Astrocyte (in vitro differentiated cells and primary cell): ENCODE data around the gene TOR1A. TPM values are rescaled to one million over a fixed set of nuclear protein-coding genes. Genes with fewer than 3 reads are reported as not detected.
A peak's percentile ranks its signal among the peaks of the same experiment; 100 is the strongest.

Experiments used
- DNase-seq: peaks from one replicate; pipeline ENCODE4 v3.0.0-alpha.2; 2010; ENCODE audit warnings: low read depth
- FAIRE-seq: peaks from 2 replicates; lab custom pipeline; 2011; peaks lifted over from hg19 to GRCh38; lab: Jason Lieb, UNC
- H2AFZ ChIP-seq: 2 replicates; pipeline ENCODE4 v1.6.0; 2012; ENCODE audit warnings: low read depth, low read length, inconsistent platforms
- H3K27ac ChIP-seq: 2 replicates; pipeline ENCODE4 v1.5.1; 2011; ENCODE audit warnings: low read depth, low read length, inconsistent platforms
- H3K27me3 ChIP-seq: 2 replicates; pipeline ENCODE4 v1.6.0; 2011; ENCODE audit warnings: low read length, inconsistent platforms; ENCODE audit not compliant: insufficient read depth
- H3K36me3 ChIP-seq: 2 replicates; pipeline ENCODE4 v1.5.1; 2011; ENCODE audit warnings: low read length, inconsistent platforms; ENCODE audit not compliant: insufficient read depth
- H3K4me1 ChIP-seq: 2 replicates; pipeline ENCODE4 v1.5.1; 2011; ENCODE audit warnings: low read length, inconsistent platforms; ENCODE audit not compliant: insufficient read depth
- H3K4me2 ChIP-seq: 2 replicates; pipeline ENCODE4 v1.6.0; 2012; ENCODE audit warnings: low read length, inconsistent platforms
- H3K4me3 ChIP-seq: 2 replicates; pipeline ENCODE4 v1.5.1; 2011; ENCODE audit warnings: low read depth, mild to moderate bottlenecking, low read length, inconsistent platforms; ENCODE audit not compliant: insufficient read depth
- H3K79me2 ChIP-seq: 2 replicates; pipeline ENCODE4 v1.6.0; 2012; ENCODE audit warnings: mild to moderate bottlenecking, low read length, inconsistent platforms; ENCODE audit not compliant: insufficient read depth
- H3K9ac ChIP-seq: 2 replicates; pipeline ENCODE4 v1.6.0; 2012; ENCODE audit warnings: mild to moderate bottlenecking, low read length, inconsistent platforms
- H3K9me3 ChIP-seq: 2 replicates; pipeline ENCODE4 v1.5.1; 2012; ENCODE audit warnings: low read depth, mild to moderate bottlenecking, low read length, inconsistent platforms; ENCODE audit not compliant: insufficient read depth
- H4K20me1 ChIP-seq: 2 replicates; pipeline ENCODE4 v1.6.0; 2012; ENCODE audit warnings: low read length, inconsistent platforms; ENCODE audit not compliant: insufficient read depth
- H3K27ac Mint-ChIP-seq: one replicate; pipeline ENCODE4 v1.8.0; 2021; ENCODE audit warnings: mild to moderate bottlenecking, mixed read lengths; ENCODE audit not compliant: unreplicated experiment
- H3K27me3 Mint-ChIP-seq: one replicate; pipeline ENCODE4 v1.8.0; 2021; ENCODE audit warnings: low read depth, mixed read lengths; ENCODE audit not compliant: unreplicated experiment
- H3K36me3 Mint-ChIP-seq: one replicate; pipeline ENCODE4 v1.8.0; 2021; ENCODE audit warnings: low read depth, mixed read lengths; ENCODE audit not compliant: unreplicated experiment
- H3K4me1 Mint-ChIP-seq: one replicate; pipeline ENCODE4 v1.8.0; 2021; ENCODE audit warnings: low read depth, mixed read lengths; ENCODE audit not compliant: unreplicated experiment
- H3K4me3 Mint-ChIP-seq: one replicate; pipeline ENCODE4 v1.8.0; 2021; ENCODE audit warnings: mild to moderate bottlenecking, moderate library complexity, mixed read lengths; ENCODE audit not compliant: unreplicated experiment
- H3K9me3 Mint-ChIP-seq: one replicate; pipeline ENCODE4 v1.8.0; 2021; ENCODE audit warnings: mild to moderate bottlenecking, mixed read lengths; ENCODE audit not compliant: unreplicated experiment
- CTCF ChIP-seq: IDR thresholded peaks from 2 replicates; pipeline ENCODE4 v1.5.1; 2011; ENCODE audit warnings: low read depth, mild to moderate bottlenecking, inconsistent platforms, low read length, moderate library complexity; ENCODE audit not compliant: insufficient read depth
- EZH2 ChIP-seq: IDR thresholded peaks from 2 replicates; pipeline ENCODE4 v1.6.1; 2012; ENCODE audit warnings: mild to moderate bottlenecking, low read length, inconsistent platforms; ENCODE audit not compliant: insufficient read depth
- total RNA-seq: library from RNA; stranded (reverse); gene quantifications from 2 replicates; pipeline ENCODE4 v1.2.1, GENCODE V29; 2021

TOR1A gene
- total RNA-seq, 1 donor from 2014 or later, result 65.3 TPM

GRCh38 chr9:129803676-129804060 is 20.3 kb downstream of the TOR1A start:
- Histone ChIP-seq H3K4me1 (peaks cover 5% of the 10 kb centered on the region), H3K4me2 (peak overlapping the region; percentile 91), H3K27me3 (no peaks in the 10 kb centered on the region), H3K27ac (no peak overlapping the region), H3K36me3 (peaks cover 4% of the 10 kb centered on the region), H3K79me2 (peaks cover 25% of the 10 kb centered on the region), H2AFZ (peak overlapping the region; percentile 87), H4K20me1 (peaks cover 26% of the 10 kb centered on the region), H3K9ac (peak overlapping the region; percentile 79), H3K4me3 (peak overlapping the region; percentile 71), H3K9me3 (no peaks in the 10 kb centered on the region)
- TF ChIP-seq EZH2, result no peak
- no peak for TF ChIP-seq CTCF
- Mint-ChIP-seq H3K36me3 (peaks cover 8% of the 10 kb centered on the region), H3K4me3 (peak overlapping the region; percentile 85), H3K27me3 (peaks cover 3% of the 10 kb centered on the region), H3K9me3 (no peaks in the 10 kb centered on the region), H3K27ac (peak overlapping the region; percentile 15), H3K4me1 (peaks cover 9% of the 10 kb centered on the region)
- DNase-seq (no peak), FAIRE-seq (no peak)

- Mint-ChIP-seq H3K27me3 (peaks cover 3% of the 10 kb centered on the region), H3K9me3 (no peaks in the 10 kb centered on the region), H3K36me3 (peaks cover 8% of the 10 kb centered on the region), H3K4me3 (peak within 1 kb of the TSS; percentile 85), H3K27ac (peak within 1 kb of the TSS; percentile 87), H3K4me1 (peaks cover 9% of the 10 kb centered on the region)
- TF ChIP-seq CTCF, result no peak
- no peak for TF ChIP-seq EZH2
- DNase-seq (peak; percentile 77), FAIRE-seq (no peak)
- Histone ChIP-seq H3K27ac (peak within 1 kb of the TSS; percentile 47), H3K9ac (peak within 1 kb of the TSS; percentile 79), H3K27me3 (no peaks in the 10 kb centered on the region), H3K9me3 (no peaks in the 10 kb centered on the region), H3K4me1 (peaks cover 5% of the 10 kb centered on the region), H3K36me3 (peaks cover 4% of the 10 kb centered on the region), H3K4me2 (peak within 1 kb of the TSS; percentile 91), H2AFZ (peak within 1 kb of the TSS; percentile 87), H3K4me3 (peak within 1 kb of the TSS; percentile 71), H4K20me1 (peaks cover 26% of the 10 kb centered on the region), H3K79me2 (peaks cover 25% of the 10 kb centered on the region)
Measured at GRCh38 chr9:129802833-129803675, 20.9 kb downstream of the TOR1A start, which contains the start of gene TOR1B. TOR1B (plus strand) TSS chr9:129803184; CDS start chr9:129803213, 29 bp downstream.

- no peaks in the 10 kb centered on the region for H3K9me3 ChIP-seq
- no peak overlapping the region for H3K4me2 ChIP-seq
- H3K4me1 ChIP-seq, result peaks cover 5% of the 10 kb centered on the region
- FAIRE-seq (no peak), DNase-seq (no peak)
- Mint-ChIP-seq H3K27ac (no peak overlapping the region), H3K9me3 (no peaks in the 10 kb centered on the region), H3K27me3 (peaks cover 3% of the 10 kb centered on the region), H3K4me1 (peaks cover 9% of the 10 kb centered on the region), H3K36me3 (peaks cover 6% of the 10 kb centered on the region), H3K4me3 (no peak overlapping the region)
- no peak overlapping the region for H3K27ac ChIP-seq
- peaks cover 20% of the 10 kb centered on the region for H4K20me1 ChIP-seq
- H3K36me3 ChIP-seq, result peaks cover 2% of the 10 kb centered on the region
- H3K79me2 ChIP-seq, result peaks cover 19% of the 10 kb centered on the region
- H3K27me3 ChIP-seq, result no peaks in the 10 kb centered on the region
- no peak for TF ChIP-seq CTCF
- TF ChIP-seq EZH2, result no peak
- H3K4me3 ChIP-seq, result no peak overlapping the region
- H2AFZ ChIP-seq, result no peak overlapping the region
- no peak overlapping the region for H3K9ac ChIP-seq
Measured at GRCh38 chr9:129801504-129801903, 22.4 kb downstream of the TOR1A start.
